Measurements from ENCODE around the gene XPO1.

DNA sequence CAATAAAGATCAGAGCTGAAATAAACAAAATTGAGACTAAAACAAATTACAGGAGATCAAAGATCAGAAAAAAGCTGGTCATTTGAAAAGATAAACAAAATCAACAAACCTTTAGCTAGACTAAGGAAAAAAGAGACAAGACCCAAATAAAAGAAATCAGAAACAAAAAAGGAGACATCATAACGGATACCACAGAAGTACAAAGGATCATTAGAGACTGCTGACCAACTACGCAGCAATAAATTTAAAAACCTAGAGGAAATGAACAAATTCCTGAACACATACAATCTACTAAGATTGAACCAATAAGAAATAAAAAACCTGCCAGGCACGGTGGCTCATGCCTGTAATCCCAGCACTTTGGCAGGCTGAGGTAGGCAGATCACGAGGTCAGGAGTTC is 101.0 kb downstream of the XPO1 start:
- no peak for TF ChIP-seq EZH2 (IDR thresholded peaks at IDR 0.05; ENCODE audit: borderline replicate concordance, low read depth, low read length, poor library complexity, severe bottlenecking)
- TF ChIP-seq, protein P1, sequence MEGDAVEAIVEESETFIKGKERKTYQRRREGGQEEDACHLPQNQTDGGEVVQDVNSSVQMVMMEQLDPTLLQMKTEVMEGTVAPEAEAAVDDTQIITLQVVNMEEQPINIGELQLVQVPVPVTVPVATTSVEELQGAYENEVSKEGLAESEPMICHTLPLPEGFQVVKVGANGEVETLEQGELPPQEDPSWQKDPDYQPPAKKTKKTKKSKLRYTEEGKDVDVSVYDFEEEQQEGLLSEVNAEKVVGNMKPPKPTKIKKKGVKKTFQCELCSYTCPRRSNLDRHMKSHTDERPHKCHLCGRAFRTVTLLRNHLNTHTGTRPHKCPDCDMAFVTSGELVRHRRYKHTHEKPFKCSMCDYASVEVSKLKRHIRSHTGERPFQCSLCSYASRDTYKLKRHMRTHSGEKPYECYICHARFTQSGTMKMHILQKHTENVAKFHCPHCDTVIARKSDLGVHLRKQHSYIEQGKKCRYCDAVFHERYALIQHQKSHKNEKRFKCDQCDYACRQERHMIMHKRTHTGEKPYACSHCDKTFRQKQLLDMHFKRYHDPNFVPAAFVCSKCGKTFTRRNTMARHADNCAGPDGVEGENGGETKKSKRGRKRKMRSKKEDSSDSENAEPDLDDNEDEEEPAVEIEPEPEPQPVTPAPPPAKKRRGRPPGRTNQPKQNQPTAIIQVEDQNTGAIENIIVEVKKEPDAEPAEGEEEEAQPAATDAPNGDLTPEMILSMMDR (conservative IDR thresholded peaks at IDR 0.05; ENCODE audit: low read depth, low read length) = no peak
